ENCODE data around the gene SH3BP5. TPM values are rescaled to one million over a fixed set of nuclear protein-coding genes. Genes with fewer than 3 reads are reported as not detected.

SH3BP5 gene
- total and polyA plus RNA-seq, 5 donors, result 12.9 to 26.6 (median 15.3) TPM

GRCh38 chr3:15216501-15216900 is 115.9 kb downstream of the SH3BP5 start:
- ATAC-seq, result no peak
- Histone ChIP-seq H3K27ac (ENCODE audit: low read length) (no peak overlapping the region), H3K9me3 (ENCODE audit: control insufficient read depth, low read length) (no peaks in the 10 kb centered on the region), H3K27me3 (ENCODE audit: control insufficient read depth, insufficient read depth) (no peaks in the 10 kb centered on the region), H3K4me3 (ENCODE audit: low read length) (no peak overlapping the region), H3K4me1 (ENCODE audit: control insufficient read depth, insufficient read depth, low read length) (peaks cover 3% of the 10 kb centered on the region)
- WGBS, result 96% methylated on average over 1 of the region's 1 CpG
- intact Hi-C loops (cut with DNase I), result no loop called here
- no peak for DNase-seq

GRCh38 chr3:15215996-15216395 is 116.4 kb downstream of the SH3BP5 start:
- intact Hi-C loops (cut with DNase I), result no loop called here
- no peak for ATAC-seq
- no peak for DNase-seq
- Histone ChIP-seq H3K9me3 (ENCODE audit: control insufficient read depth, low read length) (no peaks in the 10 kb centered on the region), H3K4me3 (ENCODE audit: low read length) (no peak overlapping the region), H3K4me1 (ENCODE audit: control insufficient read depth, insufficient read depth, low read length) (peaks cover 3% of the 10 kb centered on the region), H3K27me3 (ENCODE audit: control insufficient read depth, insufficient read depth) (no peaks in the 10 kb centered on the region), H3K27ac (ENCODE audit: low read length) (no peak overlapping the region)
- 85% methylated on average over 2 of the region's 2 CpGs for WGBS

GRCh38 chr3:15214758-15215157 is 117.6 kb downstream of the SH3BP5 start:
- Histone ChIP-seq H3K27me3 (ENCODE audit: control insufficient read depth, insufficient read depth) (no peaks in the 10 kb centered on the region), H3K4me3 (ENCODE audit: low read length) (no peak overlapping the region), H3K9me3 (ENCODE audit: control insufficient read depth, low read length) (no peaks in the 10 kb centered on the region), H3K4me1 (ENCODE audit: control insufficient read depth, insufficient read depth, low read length) (peaks cover 3% of the 10 kb centered on the region), H3K27ac (ENCODE audit: low read length) (no peak overlapping the region)
- DNase-seq (no peak), ATAC-seq (no peak)
- 77% methylated on average over 1 of the region's 1 CpG for WGBS
- intact Hi-C loops (cut with DNase I), result no loop called here

- ATAC-seq, result no peak
- Histone ChIP-seq H3K4me3 (ENCODE audit: low read length) (no peak overlapping the region), H3K4me1 (ENCODE audit: control insufficient read depth, insufficient read depth, low read length) (peaks cover 1% of the 10 kb centered on the region), H3K9me3 (ENCODE audit: control insufficient read depth, low read length) (no peaks in the 10 kb centered on the region), H3K27me3 (ENCODE audit: control insufficient read depth, insufficient read depth) (no peaks in the 10 kb centered on the region), H3K27ac (ENCODE audit: low read length) (no peak overlapping the region)
- intact Hi-C loops (cut with DNase I), result no loop called here
- DNase-seq, result no peak
Measured at GRCh38 chr3:15211937-15212336, 120.4 kb downstream of the SH3BP5 start.

GRCh38 chr3:15207836-15208504 is 124.4 kb downstream of the SH3BP5 start:
- no peak for ATAC-seq
- H3K4me3 ChIP-seq (ENCODE audit: low read length), result peak overlapping the region; percentile 88
- WGBS, result 69% methylated on average over 5 of the region's 5 CpGs
- no peaks in the 10 kb centered on the region for H3K4me1 ChIP-seq (ENCODE audit: control insufficient read depth, insufficient read depth, low read length)
- no peak for DNase-seq
- H3K27ac ChIP-seq (ENCODE audit: low read length), result peak overlapping the region; percentile 31
- intact Hi-C loops (cut with DNase I), result loop anchor here in 3 of 4 donors (10.0 kb wide), 4 partner anchors 177 to 347 kb away; no protein-coding TSS in a partner anchor
- H3K27me3 ChIP-seq (ENCODE audit: control insufficient read depth, insufficient read depth), result no peaks in the 10 kb centered on the region
- H3K9me3 ChIP-seq (ENCODE audit: control insufficient read depth, low read length), result no peaks in the 10 kb centered on the region

GRCh38 chr3:15206662-15207576 is 125.5 kb downstream of the SH3BP5 start:
- DNase-seq (no peak), ATAC-seq (peak; percentile 58 to 65)
- no peaks in the 10 kb centered on the region for H3K4me1 ChIP-seq (ENCODE audit: control insufficient read depth, insufficient read depth, low read length)
- WGBS, result 2% methylated on average over 30 of the region's 30 CpGs
- peak overlapping the region; percentile 74 for H3K27ac ChIP-seq (ENCODE audit: low read length)
- no peaks in the 10 kb centered on the region for H3K9me3 ChIP-seq (ENCODE audit: control insufficient read depth, low read length)
- H3K27me3 ChIP-seq (ENCODE audit: control insufficient read depth, insufficient read depth), result no peaks in the 10 kb centered on the region
- H3K4me3 ChIP-seq (ENCODE audit: low read length), result peak overlapping the region; percentile 88
- intact Hi-C loops (cut with DNase I), result loop anchor here in 3 of 4 donors (10.0 kb wide), 4 partner anchors 178 to 348 kb away; no protein-coding TSS in a partner anchor

GRCh38 chr3:15205934-15206661 is 126.3 kb downstream of the SH3BP5 start, which contains the start of gene CAPN7:
Gene CAPN7 (plus strand): TSS chr3:15206246. CDS start chr3:15206496, 250 bp downstream.
- intact Hi-C loops (cut with DNase I), result loop anchor here in 3 of 4 donors (10.0 kb wide), 4 partner anchors 179 to 349 kb away; no protein-coding TSS in a partner anchor
- Histone ChIP-seq H3K27ac (ENCODE audit: low read length) (peak within 1 kb of the TSS; percentile 74), H3K4me3 (ENCODE audit: low read length) (peak within 1 kb of the TSS; percentile 88), H3K9me3 (ENCODE audit: control insufficient read depth, low read length) (no peaks in the 10 kb centered on the region), H3K27me3 (ENCODE audit: control insufficient read depth, insufficient read depth) (no peaks in the 10 kb centered on the region), H3K4me1 (ENCODE audit: control insufficient read depth, insufficient read depth, low read length) (no peaks in the 10 kb centered on the region)
- under 1% methylated on average over 92 of the region's 92 CpGs for WGBS
- ATAC-seq, result peak; percentile 99
- DNase-seq, result peak; percentile 96 to 99 (median 99)

GRCh38 chr3:15205482-15205933 is 126.9 kb downstream of the SH3BP5 start:
- H3K27me3 ChIP-seq (ENCODE audit: control insufficient read depth, insufficient read depth), result no peaks in the 10 kb centered on the region
- intact Hi-C loops (cut with DNase I), result loop anchor here in 3 of 4 donors (10.0 kb wide), 4 partner anchors 179 to 349 kb away; no protein-coding TSS in a partner anchor
- WGBS, result 5% methylated on average over 3 of the region's 3 CpGs
- no peak for ATAC-seq
- no peaks in the 10 kb centered on the region for H3K9me3 ChIP-seq (ENCODE audit: control insufficient read depth, low read length)
- DNase-seq, result no peak
- H3K4me3 ChIP-seq (ENCODE audit: low read length), result peak overlapping the region; percentile 88
- peak overlapping the region; percentile 65 for H3K27ac ChIP-seq (ENCODE audit: low read length)
- H3K4me1 ChIP-seq (ENCODE audit: control insufficient read depth, insufficient read depth, low read length), result no peaks in the 10 kb centered on the region
